Lower lobe of right lung (tissue), 2 donors: ENCODE data around the gene HOXD9. TPM values are rescaled to one million over a fixed set of nuclear protein-coding genes. Genes with fewer than 3 reads are reported as not detected.

ENCODE experiments used
- ATAC-seq, 2 donors: fragments of 200-7000 bp; cut with Tn5 transposase; one replicate each; pipeline ENCODE4 v1.9.1; 2020 to 2022; ENCODE audit warnings: mild to moderate bottlenecking in 2 of 2, moderate library complexity in 2 of 2
- DNase-seq: peaks from one replicate; pipeline ENCODE4 v3.0.0-alpha.2; 2020
- H3K27ac ChIP-seq: fragments of 200-600 bp; one replicate; pipeline ENCODE4 v1.8.0; 2022
- H3K27me3 ChIP-seq: fragments of 200-600 bp; one replicate; pipeline ENCODE4 v1.8.0; 2022; ENCODE audit warnings: low read depth
- H3K36me3 ChIP-seq: fragments of 200-600 bp; one replicate; pipeline ENCODE4 v1.8.0; 2022; ENCODE audit warnings: mild to moderate bottlenecking
- H3K4me1 ChIP-seq: fragments of 200-600 bp; one replicate; pipeline ENCODE4 v1.8.0; 2022
- H3K4me3 ChIP-seq: fragments of 200-600 bp; one replicate; pipeline ENCODE4 v1.8.0; 2022; ENCODE audit warnings: mild to moderate bottlenecking
- H3K9me3 ChIP-seq: fragments of 200-600 bp; one replicate; pipeline ENCODE4 v1.8.0; 2022
- intact Hi-C: fragments of 100-400 bp; cut with DNase I; formaldehyde crosslinking; loops from one replicate; pipeline ENCODE4 v1.11.0; 2022
- total RNA-seq: library from RNA; stranded (reverse); fragmentation: NEBNext Ultra II Directional; extraction: Animal tissue kit (Norgen Biotek cat#: 25700); gene quantifications from one replicate; pipeline ENCODE4 v1.2.1, GENCODE V29; 2021
- TF ChIP-seq, protein P1 (sequence below): fragments of 200-600 bp; IDR thresholded peaks from one replicate; pipeline ENCODE4 v1.8.0; 2022; ENCODE audit warnings: antibody characterized with exemption, mild to moderate bottlenecking
- donor health status: DM: no; HTN: yes; CAD: no; lungs with severe emphysema.

The HOXD9 gene
- total RNA-seq, 1 donor from 2014 or later: 0.86 TPM

DNA sequence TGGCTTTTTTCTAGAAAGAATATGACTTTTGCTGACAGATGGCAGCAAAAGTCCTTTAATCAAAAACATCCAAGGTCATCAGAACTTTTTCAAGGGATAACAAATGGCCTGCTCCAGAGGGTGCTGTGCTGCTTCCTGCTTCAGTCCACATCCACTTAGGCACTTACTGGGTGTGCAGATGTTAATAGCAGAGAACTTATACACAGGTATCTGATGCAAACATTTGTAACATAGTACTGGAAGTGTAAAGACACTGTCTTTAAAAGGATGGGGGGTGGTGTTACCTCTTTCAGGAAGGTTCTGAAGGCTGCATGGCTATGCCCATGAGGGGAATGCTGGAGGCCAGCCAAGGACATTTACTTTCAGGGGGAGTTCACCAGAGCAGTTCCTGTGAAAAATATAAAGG lies 12.5 kb downstream of the HOXD9 start:
- TF ChIP-seq, protein P1, sequence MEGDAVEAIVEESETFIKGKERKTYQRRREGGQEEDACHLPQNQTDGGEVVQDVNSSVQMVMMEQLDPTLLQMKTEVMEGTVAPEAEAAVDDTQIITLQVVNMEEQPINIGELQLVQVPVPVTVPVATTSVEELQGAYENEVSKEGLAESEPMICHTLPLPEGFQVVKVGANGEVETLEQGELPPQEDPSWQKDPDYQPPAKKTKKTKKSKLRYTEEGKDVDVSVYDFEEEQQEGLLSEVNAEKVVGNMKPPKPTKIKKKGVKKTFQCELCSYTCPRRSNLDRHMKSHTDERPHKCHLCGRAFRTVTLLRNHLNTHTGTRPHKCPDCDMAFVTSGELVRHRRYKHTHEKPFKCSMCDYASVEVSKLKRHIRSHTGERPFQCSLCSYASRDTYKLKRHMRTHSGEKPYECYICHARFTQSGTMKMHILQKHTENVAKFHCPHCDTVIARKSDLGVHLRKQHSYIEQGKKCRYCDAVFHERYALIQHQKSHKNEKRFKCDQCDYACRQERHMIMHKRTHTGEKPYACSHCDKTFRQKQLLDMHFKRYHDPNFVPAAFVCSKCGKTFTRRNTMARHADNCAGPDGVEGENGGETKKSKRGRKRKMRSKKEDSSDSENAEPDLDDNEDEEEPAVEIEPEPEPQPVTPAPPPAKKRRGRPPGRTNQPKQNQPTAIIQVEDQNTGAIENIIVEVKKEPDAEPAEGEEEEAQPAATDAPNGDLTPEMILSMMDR: no peak
- Histone ChIP-seq H3K4me1 (peaks cover 25% of the 10 kb centered on the region), H3K36me3 (no peaks in the 10 kb centered on the region), H3K27ac (no peak overlapping the region), H3K27me3 (peaks cover 99% of the 10 kb centered on the region), H3K9me3 (no peaks in the 10 kb centered on the region), H3K4me3 (no peak overlapping the region)
- DNase-seq (no peak), ATAC-seq (no peak)
- intact Hi-C loops: loop anchor here (10.0 kb wide), 1 partner anchor 420 kb away; no protein-coding TSS in a partner anchor

DNA sequence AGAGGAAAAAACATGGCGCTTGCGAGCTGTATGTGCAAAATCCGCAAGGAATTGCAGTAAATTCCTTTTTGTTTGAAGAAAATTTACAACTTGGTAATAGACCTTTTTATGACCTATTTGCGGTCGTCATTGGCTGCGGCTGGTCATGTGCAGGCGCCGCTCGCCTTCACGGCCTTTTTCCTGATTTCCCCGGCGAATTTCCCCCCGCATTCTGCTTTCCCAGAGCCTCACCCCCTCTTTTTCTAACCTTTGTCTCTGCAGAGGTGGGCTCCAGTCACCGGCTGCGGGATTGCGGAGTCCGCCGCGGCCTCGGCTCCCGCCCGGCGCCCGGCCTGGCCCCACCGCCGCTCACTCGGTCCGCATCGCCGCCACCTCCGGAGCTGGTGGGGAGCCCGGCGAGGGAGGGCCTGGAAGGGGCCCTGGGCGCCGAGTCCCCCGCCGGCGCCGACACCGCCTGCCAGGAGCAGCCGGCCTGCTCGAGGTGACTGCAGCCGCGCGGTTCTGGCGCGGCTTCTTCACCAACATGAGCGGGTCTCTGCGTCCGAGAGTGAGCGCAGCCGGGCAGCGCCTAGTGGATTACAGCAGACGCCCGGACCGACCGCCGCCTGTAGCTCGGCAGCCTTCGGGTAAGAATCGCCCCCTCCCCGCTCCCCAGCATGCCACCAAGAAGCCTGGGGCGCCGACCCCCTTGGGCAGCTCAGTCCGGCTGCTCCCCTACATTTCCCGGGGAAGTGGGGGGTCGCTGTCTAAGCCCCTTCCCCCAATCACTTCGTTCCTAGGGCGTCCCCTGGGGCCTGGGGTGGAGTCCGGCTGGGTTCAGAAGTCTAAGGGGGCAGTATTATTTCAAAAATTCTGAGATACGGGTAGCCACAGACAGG lies 14.1 kb downstream of the HOXD9 start:
- TF ChIP-seq, protein P1: no peak
- H3K36me3 ChIP-seq: no peaks in the 10 kb centered on the region
- DNase-seq (no peak), ATAC-seq (peak in 1 of 2 donors; percentile 7)
- H3K27me3 ChIP-seq: peaks cover 99% of the 10 kb centered on the region
- H3K4me1 ChIP-seq: peaks cover 35% of the 10 kb centered on the region
- intact Hi-C loops: loop anchor here (10.0 kb wide), 1 partner anchor 418 kb away; no protein-coding TSS in a partner anchor
- no peaks in the 10 kb centered on the region for H3K9me3 ChIP-seq
- peak overlapping the region; percentile 39 for H3K4me3 ChIP-seq
- H3K27ac ChIP-seq: peak overlapping the region; percentile 6

DNA sequence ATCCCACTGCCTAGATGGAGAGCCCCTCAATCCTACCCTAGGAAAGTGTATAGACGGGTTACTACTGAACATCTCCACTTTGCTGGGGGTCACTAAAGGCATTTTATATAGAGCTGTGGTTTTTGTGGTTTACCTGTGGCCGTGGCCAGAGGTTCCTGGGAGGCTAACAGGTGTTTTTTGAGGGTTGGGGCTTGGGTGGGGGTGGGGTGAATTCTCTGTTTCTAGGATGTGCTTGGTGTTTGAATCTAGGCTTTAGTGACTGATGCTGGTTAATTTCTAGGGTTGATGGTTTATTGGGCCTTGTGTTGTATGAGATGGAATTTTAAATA lies 14.7 kb downstream of the HOXD9 start:
- Histone ChIP-seq H3K27ac (no peak overlapping the region), H3K4me3 (peak overlapping the region; percentile 39), H3K9me3 (no peaks in the 10 kb centered on the region), H3K36me3 (no peaks in the 10 kb centered on the region), H3K4me1 (peaks cover 31% of the 10 kb centered on the region), H3K27me3 (peaks cover 99% of the 10 kb centered on the region)
- no peak for ATAC-seq
- intact Hi-C loops: loop anchor here (10.0 kb wide), 1 partner anchor 418 kb away; no protein-coding TSS in a partner anchor
- TF ChIP-seq, protein P1: no peak
- DNase-seq: no peak

DNA sequence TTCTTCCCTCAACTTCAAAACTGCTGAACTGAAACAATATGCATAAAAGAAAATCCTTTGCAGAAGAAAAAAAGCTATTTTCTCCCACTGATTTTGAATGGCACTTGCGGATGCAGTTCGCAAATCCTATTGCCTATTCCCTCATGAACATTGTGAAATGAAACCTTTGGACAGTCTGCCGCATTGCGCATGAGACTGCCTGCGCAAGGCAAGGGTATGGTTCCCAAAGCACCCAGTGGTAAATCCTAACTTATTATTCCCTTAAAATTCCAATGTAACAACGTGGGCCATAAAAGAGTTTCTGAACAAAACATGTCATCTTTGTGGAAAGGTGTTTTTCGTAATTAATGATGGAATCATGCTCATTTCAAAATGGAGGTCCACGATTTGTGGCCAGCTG lies 15.4 kb downstream of the HOXD9 start:
- no peaks in the 10 kb centered on the region for H3K9me3 ChIP-seq
- ATAC-seq (no peak), DNase-seq (no peak)
- no peaks in the 10 kb centered on the region for H3K36me3 ChIP-seq
- H3K27ac ChIP-seq: no peak overlapping the region
- TF ChIP-seq, protein P1: no peak
- intact Hi-C loops: loop anchor here (10.0 kb wide), 1 partner anchor 417 kb away; no protein-coding TSS in a partner anchor
- no peak overlapping the region for H3K4me3 ChIP-seq
- peaks cover 25% of the 10 kb centered on the region for H3K4me1 ChIP-seq
- H3K27me3 ChIP-seq: peaks cover 99% of the 10 kb centered on the region

DNA sequence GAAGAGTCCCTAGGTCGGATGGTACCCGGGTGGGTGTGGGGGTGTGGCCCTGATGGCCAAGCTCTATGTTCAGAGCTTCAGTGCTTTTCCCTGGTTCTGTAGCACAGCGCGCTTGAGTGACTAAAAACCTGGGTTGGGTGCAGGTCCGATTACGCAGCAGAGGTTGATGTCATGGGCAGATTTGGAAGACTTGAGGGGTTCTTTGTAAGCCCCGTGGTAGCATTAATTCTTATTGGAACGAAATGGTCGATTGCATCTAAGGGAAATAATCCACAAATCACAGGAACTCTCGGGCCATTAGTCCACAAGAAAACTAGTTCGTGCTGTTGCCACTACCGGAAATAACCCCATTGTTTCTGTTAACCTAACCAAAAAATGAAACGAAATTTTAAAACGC lies 16.0 kb downstream of the HOXD9 start:
- TF ChIP-seq, protein P1: no peak
- ATAC-seq (no peak), DNase-seq (no peak)
- Histone ChIP-seq H3K4me3 (no peak overlapping the region), H3K36me3 (no peaks in the 10 kb centered on the region), H3K27ac (no peak overlapping the region), H3K9me3 (no peaks in the 10 kb centered on the region), H3K4me1 (peaks cover 25% of the 10 kb centered on the region), H3K27me3 (peaks cover 99% of the 10 kb centered on the region)
- intact Hi-C loops: loop anchor here (10.0 kb wide), 1 partner anchor 416 kb away; no protein-coding TSS in a partner anchor
